Breast epithelium (tissue), 3 donors: Measurements from ENCODE around the gene TRAF7.

ENCODE experiments used
- POLR2A ChIP-seq: fragments of 450-650 bp; IDR thresholded peaks from one replicate; pipeline ENCODE4 v1.6.1; 2016; ENCODE audit warnings: antibody characterized with exemption, mild to moderate bottlenecking, moderate library complexity
- POLR2AphosphoS5 ChIP-seq, 3 donors: sonication (generic); formaldehyde crosslinking; IDR thresholded peaks; one replicate each; pipeline ENCODE4 v1.6.1; 2017; ENCODE audit warnings: antibody characterized with exemption in 3 of 3
- TF ChIP-seq, protein P1 (sequence below), 3 donors: fragments of 450-650 bp; IDR thresholded peaks; one replicate each; pipeline ENCODE4 v1.5.1; 2016 to 2017; ENCODE audit warnings: antibody characterized with exemption in 3 of 3, mild to moderate bottlenecking in 3 of 3, moderate library complexity in 3 of 3

DNA sequence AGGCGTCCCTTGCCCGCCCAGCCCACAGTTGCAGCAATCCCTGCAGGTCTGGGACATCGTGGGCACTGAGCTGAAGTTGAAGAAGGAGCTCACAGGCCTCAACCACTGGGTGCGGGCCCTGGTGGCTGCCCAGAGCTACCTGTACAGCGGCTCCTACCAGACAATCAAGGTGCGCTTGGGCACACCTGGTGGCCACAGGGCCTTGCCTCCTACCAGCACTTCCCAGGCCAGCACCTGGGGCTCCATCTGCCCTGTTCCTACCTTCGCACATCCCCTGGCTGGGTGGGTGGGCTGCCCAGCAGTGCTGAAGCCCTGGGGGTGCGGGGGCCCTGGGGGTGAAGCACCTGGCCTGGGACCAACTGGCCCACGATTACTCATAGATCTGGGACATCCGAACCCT, 19.9 kb downstream of the TRAF7 start:
- TF ChIP-seq, protein P1, sequence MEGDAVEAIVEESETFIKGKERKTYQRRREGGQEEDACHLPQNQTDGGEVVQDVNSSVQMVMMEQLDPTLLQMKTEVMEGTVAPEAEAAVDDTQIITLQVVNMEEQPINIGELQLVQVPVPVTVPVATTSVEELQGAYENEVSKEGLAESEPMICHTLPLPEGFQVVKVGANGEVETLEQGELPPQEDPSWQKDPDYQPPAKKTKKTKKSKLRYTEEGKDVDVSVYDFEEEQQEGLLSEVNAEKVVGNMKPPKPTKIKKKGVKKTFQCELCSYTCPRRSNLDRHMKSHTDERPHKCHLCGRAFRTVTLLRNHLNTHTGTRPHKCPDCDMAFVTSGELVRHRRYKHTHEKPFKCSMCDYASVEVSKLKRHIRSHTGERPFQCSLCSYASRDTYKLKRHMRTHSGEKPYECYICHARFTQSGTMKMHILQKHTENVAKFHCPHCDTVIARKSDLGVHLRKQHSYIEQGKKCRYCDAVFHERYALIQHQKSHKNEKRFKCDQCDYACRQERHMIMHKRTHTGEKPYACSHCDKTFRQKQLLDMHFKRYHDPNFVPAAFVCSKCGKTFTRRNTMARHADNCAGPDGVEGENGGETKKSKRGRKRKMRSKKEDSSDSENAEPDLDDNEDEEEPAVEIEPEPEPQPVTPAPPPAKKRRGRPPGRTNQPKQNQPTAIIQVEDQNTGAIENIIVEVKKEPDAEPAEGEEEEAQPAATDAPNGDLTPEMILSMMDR (IDR thresholded peaks at IDR 0.05) = no peak
- TF ChIP-seq POLR2AphosphoS5 (IDR thresholded peaks at IDR 0.05) = no peak
- no peak for TF ChIP-seq POLR2A
